Dedifferentiated amniotic fluid mesenchymal stem cell (primary cell): ENCODE data around the gene RHBDF2.

Experiments used
- DNase-seq: peaks from one replicate; pipeline ENCODE4 v3.0.0-alpha.2; 2016; ENCODE audit errors: extremely low spot score

Gene RHBDF2

DNA sequence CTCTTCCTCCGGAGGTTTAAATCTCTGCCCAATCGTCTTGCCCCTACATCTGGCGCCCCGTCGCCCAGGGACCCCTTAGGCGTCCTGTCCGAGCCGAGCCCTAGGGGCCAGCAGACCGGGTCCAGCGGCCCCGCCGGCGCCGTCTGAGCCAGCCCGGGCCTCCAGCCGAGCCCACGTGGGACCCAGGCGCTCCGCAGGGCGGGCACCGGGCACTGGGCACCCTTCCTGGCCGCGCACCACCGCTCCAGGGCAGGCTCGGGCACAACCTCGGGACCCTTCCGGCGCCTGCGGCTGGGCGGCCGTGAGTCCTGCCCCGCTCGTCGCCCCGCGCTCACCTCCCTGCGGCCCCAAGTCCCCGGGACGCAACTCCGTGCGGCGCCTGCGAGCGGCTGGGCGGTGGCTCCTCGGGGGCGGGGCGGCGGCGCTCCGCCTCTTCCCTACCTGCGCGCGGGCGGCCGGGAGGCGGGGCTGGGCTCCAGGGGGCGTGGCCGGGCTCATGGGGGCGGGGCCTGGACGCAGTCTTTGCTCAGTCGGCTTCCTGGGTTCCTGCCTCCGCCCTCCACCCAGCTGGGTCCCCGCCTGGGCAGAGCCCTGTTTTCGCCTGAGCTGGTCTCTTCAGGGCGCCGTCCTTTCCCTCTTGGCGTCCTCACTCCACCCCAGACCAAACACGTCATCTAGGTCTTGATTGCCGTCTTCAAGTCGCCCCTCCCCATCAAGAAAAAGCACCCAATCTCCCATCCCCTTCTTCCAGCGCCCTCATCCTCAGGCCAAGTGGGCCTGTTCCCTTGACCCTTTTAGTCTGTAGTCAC is at the start of gene RHBDF2:
Gene RHBDF2, minus strand, starts transcription at position 406 of the 809 bp plus-strand sequence. CDS start 19,899 bp downstream, outside the sequence.
- peak; percentile 38 for DNase-seq

DNA sequence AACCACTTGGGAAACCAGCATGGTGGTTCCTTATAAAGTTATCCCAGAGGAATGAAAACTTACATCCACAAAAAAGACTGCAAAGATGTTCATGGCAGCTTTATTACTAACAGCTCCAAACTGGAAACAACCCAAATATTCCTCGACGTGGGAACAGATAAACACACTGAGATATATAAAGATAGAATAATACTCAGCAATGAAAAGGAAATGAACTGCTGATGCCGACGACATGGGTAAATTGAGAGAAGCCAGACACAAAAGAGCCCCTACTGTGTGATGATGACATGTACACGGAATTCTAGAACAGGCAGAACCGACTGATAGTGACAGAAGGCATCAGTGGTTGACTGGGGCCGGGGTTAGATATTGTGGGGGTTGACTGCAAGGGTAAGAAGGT is 48.3 kb upstream of the RHBDF2 start:
- no peak for DNase-seq

DNA sequence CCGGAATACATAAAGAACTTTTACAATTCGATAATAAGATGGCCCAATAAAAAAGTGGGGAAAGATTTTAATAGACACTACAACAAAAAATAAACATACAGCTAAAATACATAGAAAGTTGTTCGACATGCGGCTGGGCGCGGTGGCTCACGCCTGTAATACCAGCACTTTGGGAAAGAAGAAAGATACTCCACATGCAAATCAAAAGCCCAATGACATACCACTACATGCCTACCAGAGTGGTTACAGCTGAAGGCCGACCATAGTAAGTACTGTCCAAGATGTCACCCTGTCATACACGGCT is 47.9 kb upstream of the RHBDF2 start:
- DNase-seq = no peak

DNA sequence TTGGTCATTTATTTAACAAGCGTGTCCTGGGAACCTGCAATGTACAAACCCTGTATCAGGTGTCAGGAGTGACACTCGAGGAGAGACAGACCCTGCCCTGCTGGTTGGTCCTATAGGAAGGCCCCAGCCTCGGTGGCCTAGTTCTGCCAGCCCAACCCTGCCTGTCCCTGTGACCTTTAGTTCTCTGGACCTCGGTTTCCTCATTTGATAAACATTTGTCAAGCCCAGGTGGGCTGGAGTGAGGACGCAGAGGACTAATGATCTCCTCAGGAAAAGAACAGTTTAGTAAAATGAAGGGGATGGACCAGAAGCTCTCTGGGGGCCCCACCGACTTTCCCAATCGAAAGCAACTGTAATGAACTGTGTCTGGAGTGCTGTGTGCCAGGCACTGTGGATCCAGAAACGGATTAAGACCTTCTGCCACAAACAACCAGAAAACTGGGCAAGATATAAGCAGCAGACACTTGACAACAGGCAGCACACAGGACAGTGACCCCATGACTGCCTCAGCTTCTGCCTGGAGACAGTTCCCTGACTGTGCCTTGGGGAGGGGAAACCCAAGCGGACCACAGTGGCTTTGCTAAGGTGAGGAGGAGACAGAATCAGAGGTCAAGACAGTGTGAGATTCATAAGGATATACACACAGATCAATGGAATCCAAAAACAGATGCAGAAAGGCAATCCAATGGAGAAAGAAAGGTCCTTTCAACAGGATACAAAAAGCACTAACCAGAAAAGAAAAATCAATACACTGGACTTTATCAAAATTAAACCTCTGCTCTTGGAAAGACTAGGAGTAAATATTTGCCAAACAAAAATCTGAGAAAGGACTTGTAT is 47.4 kb upstream of the RHBDF2 start:
- DNase-seq = no peak

- no peak for DNase-seq
These were observed 46.5 kb upstream of the RHBDF2 start for GRCh38 chr17:76547642-76548202.

GRCh38 chr17:76547183-76547641 is 46.0 kb upstream of the RHBDF2 start:
- DNase-seq = peak; percentile 43

- peak; percentile 29 for DNase-seq
These were observed 45.4 kb upstream of the RHBDF2 start for GRCh38 chr17:76546556-76547182.

- no peak for DNase-seq
These were observed 44.8 kb upstream of the RHBDF2 start for GRCh38 chr17:76545918-76546555.

DNA sequence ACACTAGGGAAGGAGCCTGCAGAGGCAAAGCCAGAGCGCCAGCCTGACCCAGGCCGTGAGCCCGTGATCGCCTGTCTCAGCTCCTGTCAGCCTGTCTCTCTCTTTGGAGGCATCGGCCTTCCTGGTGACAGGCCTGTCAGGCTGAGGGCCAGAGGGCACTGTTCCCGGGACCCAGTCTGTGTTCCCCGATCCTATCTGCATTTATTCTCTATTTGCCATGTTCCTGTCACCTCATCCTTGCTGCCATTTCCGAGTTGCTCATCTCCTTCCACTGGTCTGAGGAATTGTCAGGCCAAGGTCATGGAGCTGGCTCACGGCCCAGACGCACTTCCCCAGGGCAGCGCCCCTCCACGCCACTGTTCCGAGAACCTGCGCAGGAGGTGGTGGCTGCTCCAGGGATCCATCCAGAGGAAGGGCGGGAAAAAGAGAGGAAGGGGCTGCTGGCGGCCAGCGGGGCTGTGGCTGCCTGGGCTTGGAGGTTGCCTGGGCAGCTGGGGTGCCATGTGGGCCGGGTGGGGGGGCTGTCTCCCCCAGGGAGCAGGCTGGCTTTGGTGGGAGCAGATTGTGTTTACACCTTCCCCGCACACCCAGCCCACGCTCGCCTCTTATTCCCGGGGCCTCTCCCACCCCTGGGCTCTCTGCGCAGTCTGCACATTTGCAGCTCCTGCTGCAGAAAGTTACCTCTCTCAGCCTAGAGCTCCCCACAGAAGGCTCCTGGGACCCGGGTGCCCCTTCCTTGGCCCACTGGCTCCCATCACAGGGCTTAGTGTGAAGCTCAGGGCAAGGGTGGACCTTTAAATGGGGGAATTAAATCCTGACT is 43.5 kb upstream of the RHBDF2 start:
- no peak for DNase-seq

GRCh38 chr17:76543826-76544545 is 42.8 kb upstream of the RHBDF2 start:
- no peak for DNase-seq

DNA sequence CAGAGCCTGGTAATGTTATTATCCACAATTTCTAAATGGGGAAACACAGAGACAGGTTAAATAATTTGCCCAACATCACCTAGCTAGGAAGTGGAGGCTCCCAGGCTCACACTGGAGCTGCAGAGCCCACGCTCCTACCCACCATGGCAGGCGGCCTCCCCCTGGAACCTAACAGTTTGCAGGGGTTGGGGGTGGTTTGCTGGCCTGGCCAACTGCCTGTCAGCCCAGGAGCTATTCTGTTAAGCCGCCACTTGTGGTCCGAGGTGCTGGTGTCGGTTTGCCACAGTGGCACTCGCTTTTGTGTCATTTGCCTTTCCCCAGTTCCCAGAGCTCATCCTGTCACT is 42.2 kb upstream of the RHBDF2 start:
- DNase-seq = no peak

GRCh38 chr17:76542984-76543383 is 41.8 kb upstream of the RHBDF2 start:
- DNase-seq = no peak

GRCh38 chr17:76542566-76542971 is 41.3 kb upstream of the RHBDF2 start:
- no peak for DNase-seq

GRCh38 chr17:76541739-76542454 is 40.7 kb upstream of the RHBDF2 start:
- DNase-seq = no peak

GRCh38 chr17:76540381-76541300 is 39.4 kb upstream of the RHBDF2 start:
- DNase-seq = peak; percentile 95

- DNase-seq = no peak
These were observed 38.5 kb upstream of the RHBDF2 start, which contains the start of gene PRCD for GRCh38 chr17:76539631-76540271. Gene PRCD (plus strand): TSS chr17:76540044. CDS start chr17:76540142, 98 bp downstream.

DNA sequence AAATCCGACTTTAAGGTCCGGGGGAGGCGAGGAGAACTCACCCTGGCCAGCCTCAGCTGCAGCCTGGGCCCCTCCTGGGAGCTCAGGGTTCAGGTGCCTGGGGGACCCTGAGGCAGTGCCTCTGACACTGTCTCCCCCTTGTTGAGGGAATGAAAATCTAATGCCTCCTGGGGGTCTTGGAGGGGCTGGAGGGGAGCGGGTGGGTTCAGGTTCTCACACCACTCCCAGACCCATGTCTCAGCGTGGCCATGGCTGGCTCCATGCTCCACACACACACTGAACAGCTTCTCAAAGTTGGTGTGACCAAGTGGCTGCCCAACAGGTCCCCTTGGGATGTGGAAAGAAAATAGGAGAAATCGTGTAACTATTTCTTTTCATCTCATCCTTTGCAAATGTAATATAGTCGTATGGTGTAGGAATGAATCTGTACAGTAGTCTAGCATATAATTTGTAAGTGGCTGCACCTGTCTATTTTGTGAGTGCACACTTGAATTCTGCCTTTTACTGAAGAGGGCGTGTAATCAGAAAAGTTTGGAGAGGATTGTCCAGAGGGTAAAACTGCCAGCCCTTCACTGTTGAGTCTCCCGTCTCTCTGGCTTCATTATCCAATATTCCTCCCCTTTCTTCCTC is 37.8 kb upstream of the RHBDF2 start:
- no peak for DNase-seq
